CD4-positive, alpha-beta T cell treated with Interleukin-17A for 1 hour (primary cell): ENCODE results near the gene NPAS2.

Experiments used
- DNase-seq: peaks from one replicate; pipeline ENCODE4 v3.0.0-alpha.2; 2020

NPAS2 gene

DNA sequence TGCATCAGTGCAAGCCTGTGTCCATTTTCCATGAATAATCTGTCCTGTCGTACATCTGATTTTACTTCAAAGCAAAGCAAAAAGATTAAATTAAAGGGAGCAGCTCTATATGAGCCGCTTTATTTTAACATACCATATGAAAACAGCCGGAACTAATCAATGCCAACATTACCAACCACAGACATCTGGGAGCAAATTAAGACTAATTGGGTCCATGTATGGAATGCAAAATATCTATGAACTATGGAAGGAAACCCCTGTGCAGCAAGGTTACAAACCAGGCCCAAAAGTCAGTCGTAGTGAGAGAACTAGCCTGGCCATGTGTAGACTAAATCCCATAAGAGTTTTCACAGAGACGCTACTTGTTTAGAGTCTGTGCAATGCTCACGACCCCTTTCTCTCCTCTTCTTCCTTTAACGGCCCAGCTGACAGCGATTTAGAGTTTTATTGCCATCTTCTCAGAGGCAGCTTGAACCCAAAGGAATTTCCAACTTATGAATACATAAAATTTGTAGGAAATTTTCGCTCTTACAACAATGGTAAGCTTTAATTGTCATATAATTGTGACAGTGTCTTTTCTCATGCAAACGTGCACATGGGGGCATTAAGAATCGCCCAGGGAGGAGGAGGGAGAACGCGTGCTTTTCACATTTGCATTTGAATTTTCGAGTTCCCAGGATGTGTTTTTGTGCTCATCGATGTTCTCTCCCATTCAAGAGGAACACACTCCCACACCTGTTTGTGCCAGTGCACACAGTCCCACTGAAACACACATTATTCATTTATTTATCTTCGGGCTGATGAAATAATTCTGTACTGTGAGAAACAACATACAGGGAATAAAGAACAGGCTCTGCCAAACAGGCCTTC lies 129.2 kb downstream of the NPAS2 start:
- DNase-seq = no peak

DNA sequence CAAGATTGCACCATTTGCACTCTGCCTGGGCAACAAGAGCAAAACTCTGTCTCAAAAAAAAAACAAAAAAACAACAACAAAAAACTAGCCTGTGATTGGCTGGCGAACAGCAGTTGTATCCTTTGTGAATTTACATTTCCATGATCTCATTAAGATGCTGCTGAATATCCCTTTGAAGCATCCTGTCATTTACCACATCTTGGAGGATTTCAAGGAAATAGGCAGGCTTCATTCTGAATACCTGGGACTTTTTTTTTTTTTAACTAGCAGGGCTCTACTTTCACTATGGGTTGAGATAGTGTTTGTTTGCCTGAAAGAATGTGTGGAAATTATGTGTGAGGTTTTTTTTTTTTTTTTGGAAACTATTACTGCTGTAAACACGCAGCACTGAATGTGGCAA lies 132.6 kb downstream of the NPAS2 start:
- DNase-seq = no peak

- no peak for DNase-seq
Measured at GRCh38 chr2:100953406-100954043, 133.6 kb downstream of the NPAS2 start.

DNA sequence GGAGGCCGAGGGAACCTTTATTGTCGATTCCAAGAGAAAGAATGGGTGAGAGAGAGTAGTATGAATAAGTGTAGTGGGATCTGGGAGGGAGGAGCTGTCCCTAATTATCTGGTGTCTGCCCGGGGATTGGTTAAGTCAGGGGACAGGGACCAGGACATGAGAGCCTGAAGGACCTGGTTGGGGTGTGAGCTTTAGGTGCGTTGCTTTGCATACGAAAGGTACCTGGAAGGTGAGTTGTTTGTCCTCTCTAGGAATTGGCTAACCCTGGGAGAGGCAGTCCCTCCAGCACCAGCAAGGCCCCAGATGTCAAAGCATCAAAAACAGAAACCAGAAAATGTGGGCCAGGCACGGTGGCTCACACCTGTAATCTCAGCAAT lies 134.1 kb downstream of the NPAS2 start:
- DNase-seq = no peak

DNA sequence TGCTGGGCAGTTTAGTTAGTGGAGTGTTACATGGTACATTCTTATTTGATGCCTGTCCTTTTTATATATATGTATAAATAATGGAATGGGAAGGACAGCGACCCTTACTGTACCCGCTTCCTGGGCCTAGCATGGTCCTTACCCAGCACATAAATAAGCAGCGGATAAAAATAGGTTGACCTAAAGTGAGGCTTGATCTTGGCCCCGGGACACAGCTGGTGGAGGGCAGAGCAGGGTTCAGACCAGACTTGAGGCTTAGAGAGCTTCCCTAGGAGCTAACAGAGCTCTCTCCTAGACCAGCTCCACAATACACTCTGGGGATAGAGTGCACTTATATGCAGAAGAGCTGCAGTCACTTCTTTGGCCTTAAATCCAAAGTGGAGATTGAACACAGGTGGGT lies 135.3 kb downstream of the NPAS2 start:
- DNase-seq = no peak

DNA sequence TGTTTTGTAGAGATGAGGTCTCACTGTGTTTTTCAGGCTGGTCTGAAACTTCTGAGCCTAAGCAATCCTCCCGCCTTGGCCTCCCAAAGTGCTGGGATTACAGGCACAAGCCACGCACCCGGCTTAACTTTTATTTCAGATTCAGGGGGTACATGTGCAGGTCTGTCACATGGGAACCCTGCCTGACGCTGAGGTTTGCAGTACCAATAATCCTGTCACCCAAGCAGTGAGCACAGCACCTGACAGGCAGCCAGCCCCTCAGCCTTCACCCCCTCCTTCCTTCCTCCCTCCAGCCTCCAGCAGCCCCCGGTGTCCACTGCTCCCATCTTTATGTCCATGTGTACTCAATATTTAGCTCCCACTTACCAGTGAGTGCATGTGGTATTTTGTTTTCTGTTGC lies 136.1 kb downstream of the NPAS2 start:
- DNase-seq = no peak

DNA sequence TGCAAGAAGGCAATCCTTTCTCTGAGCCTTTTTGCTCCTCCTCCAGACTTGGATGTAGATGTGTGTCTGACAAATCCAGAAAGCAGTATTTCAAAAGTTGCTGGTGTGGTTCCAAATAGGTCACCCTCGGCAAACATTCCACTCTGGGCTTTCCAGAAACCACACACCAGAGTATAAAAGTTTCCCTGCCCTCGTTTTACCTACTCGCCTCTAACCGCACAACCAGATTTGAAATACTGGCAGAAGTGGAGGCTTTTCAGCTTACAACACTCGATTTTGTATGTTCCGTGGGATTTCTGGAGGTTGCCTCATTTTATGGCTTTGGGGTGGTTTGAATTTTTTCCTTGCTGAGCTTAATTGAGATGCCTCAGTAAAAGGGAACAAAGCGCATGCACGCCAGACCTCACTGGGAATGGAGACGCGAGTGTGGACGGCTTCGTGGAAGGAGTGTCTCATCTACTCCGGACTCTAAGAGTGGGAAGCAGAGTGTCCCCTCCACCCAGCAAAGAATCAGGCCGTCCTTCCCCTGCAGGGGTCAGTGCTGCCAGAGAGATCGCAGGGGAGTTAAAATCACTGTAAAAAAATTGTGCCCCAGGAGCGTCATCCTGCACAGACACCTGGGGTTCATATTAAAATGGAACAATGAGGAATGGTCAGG lies 138.2 kb downstream of the NPAS2 start:
- DNase-seq = no peak

- no peak for DNase-seq
Measured at GRCh38 chr2:100959225-100959880, 139.4 kb downstream of the NPAS2 start.

DNA sequence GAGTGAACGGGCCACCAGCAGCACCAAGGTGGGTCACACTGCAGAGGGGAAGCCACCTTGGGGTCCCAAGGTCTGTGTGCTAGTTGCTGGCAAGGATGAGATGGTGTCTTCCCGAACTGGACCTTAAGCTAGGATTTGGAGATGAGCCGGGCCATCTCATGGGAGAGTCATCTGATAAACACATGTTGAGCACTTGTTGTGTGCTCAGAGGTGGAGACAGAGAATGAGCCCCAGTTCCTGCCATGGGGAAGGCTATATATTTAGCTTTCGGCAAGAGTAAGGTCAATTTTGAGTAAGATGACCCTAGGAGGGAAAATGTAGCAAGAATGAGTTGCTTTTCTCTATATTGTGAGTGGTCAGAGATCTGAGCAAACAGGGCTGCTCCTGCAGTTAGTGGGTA lies 140.7 kb downstream of the NPAS2 start:
- no peak for DNase-seq

- no peak for DNase-seq
Measured at GRCh38 chr2:100962366-100963025, 142.6 kb downstream of the NPAS2 start.

- no peak for DNase-seq
Measured at GRCh38 chr2:100963026-100963375, 143.1 kb downstream of the NPAS2 start.

DNA sequence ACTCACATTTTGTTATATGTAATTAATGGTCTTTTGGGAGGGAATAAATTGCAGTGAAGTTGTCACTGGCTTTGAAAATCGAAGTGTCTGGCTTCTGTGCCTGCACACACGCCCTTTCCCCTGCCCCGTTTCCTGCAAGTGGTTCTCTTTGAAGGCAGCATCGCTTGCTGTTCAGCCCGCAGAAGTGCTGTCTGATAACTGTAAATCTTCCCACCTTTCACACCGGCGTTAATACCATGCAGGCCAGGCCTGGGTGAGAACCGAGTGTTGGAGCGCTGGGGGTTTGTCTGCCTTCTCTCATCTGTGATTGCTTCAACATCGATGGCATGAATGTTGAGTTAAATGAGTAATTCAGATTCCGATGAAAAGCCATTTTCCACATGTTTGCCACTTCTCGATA lies 144.3 kb downstream of the NPAS2 start:
- DNase-seq = no peak

- DNase-seq = no peak
Measured at GRCh38 chr2:100964681-100965169, 144.8 kb downstream of the NPAS2 start.

DNA sequence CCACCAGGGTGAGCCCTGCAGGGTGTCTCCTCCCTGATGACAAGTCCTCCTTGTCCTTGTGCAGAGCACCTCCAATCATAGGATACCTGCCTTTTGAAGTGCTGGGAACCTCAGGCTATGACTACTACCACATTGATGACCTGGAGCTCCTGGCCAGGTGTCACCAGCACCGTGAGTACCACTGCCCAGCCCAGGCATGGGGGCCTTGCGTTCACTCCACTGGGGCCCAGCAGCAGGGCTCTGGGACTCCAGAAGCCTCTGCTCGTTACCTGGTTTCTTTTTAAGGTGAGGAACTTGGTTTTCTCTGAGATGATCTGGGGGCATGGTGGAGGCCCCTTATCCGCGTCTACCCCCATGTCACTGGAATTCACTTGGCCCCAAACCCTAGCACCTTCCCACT lies 145.7 kb downstream of the NPAS2 start:
- no peak for DNase-seq

DNA sequence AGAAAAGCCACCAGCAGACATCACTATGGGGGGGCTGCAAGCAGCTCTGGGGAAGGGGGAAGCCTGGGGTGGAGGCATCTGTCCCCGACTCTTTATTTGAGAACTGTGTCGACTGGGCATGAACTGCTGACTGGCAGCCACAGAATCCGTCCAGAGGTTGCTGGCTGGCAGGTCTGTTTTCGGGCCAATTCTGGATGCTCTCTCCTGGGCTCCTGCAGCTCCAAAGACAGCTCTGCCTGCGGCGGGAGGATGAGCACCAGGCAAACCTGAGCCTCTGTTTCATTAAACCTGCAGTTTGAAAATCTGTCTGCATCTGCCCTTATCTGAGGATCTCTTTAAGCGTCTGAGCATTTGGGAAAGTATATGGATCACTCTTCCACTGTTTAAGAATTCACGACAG lies 147.8 kb downstream of the NPAS2 start:
- DNase-seq = no peak

GRCh38 chr2:100968146-100969145 lies 148.5 kb downstream of the NPAS2 start:
- no peak for DNase-seq

DNA sequence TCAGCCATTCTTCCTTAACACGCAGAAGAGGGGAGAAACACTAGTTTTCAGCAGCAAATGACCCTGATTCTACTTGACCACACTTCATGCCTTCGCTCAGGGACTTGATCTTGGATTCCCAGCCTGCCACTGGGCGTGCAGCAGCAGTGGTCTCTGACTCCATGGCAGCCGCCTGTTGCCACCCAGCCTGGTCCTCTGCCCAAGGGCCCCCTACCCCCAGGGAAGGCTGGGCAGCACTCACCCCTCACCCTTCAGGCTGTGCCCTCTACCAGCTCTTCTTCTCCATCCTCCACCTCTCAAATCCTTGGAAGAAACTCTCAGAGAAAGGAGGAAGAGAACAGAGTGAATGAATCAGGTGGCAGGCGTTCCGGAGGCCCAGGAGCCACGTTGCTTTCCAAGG lies 150.1 kb downstream of the NPAS2 start:
- DNase-seq = no peak

- DNase-seq = no peak
Measured at GRCh38 chr2:100971221-100971620, 151.3 kb downstream of the NPAS2 start.

DNA sequence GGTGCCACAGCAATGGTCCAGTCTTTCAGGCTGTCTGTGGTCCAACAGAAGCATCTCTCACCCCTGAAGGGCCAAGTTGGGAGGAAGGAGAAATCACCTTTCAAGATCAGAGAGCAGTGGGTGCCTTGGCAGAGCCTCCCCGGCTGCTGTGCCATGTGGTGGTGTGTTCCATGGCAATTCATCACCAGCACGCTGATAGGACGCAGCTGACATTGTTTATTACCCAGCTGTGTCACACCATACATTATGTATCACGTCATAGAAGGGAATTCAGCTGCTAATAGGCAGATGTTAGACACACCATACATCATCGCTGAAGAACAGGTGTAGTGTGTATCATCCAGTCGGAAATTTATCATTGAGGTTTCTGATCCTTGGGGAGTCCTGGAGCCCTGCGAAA lies 152.5 kb downstream of the NPAS2 start:
- no peak for DNase-seq

- DNase-seq = no peak
Measured at GRCh38 chr2:100974712-100975520, 155.0 kb downstream of the NPAS2 start.

- no peak for DNase-seq
Measured at GRCh38 chr2:100975521-100975785, 155.5 kb downstream of the NPAS2 start.
